Measurements from ENCODE around the gene TMC3. TPM values are rescaled to one million over a fixed set of nuclear protein-coding genes. Genes with fewer than 3 reads are reported as not detected.

Gene TMC3
- total and polyA plus RNA-seq, 4 donors, result 0.02 to 0.13 TPM; not detected in 2

DNA sequence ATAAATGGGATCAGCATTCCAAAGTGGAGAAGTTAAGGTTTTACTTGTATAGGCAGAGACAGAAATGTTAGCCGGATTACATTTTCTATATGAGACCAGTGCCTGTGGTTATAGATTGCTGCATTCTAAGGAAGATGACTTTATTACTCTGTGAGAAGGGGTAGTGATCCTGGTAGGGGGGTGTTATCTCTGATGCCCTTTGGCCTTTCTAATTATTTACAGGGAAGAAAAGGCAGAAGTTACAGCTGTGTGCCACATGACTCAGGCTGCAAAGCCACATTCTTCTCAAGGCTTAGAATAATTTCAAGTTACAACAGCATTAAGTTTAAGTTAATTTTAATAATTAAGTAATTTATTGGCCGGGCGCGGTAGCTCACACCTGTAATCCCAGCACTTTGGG is 2.2 kb upstream of the TMC3 start:
- Histone ChIP-seq H3K27me3 (ENCODE audit: control insufficient read depth in 4 of 4, insufficient read depth in 4 of 4, low read length in 3 of 4) (no peaks in the 10 kb centered on the region), H3K36me3 (ENCODE audit: control insufficient read depth in 4 of 4, insufficient read depth in 3 of 4, low read depth in 1 of 4, low read length in 3 of 4) (peaks cover 0 to 6% (median 3%) of the 10 kb centered on the region in 4 donors), H3K4me1 (ENCODE audit: control insufficient read depth in 4 of 4, insufficient read depth in 4 of 4, low read length in 3 of 4) (peaks cover 0 to 4% (median 0%) of the 10 kb centered on the region in 4 donors), H3K9ac (ENCODE audit: low read depth in 1 of 2, low read length in 2 of 2) (no peak overlapping the region), H3K4me3 (ENCODE audit: low read depth in 1 of 3, low read length in 3 of 3) (no peak overlapping the region), H3K9me3 (ENCODE audit: control insufficient read depth in 4 of 4, low read length in 3 of 4) (no peaks in the 10 kb centered on the region), H3K27ac (ENCODE audit: low read depth in 1 of 2, low read length in 2 of 2) (no peak overlapping the region)
- 95% methylated on average over 4 of the region's 4 CpGs for WGBS
- TF ChIP-seq GABPA (IDR thresholded peaks at IDR 0.05 in 1 of 2, conservative IDR thresholded peaks at IDR 0.05 in 1 of 2) (no peak), RAD21 (IDR thresholded peaks at IDR 0.05) (no peak), RXRA (IDR thresholded peaks at IDR 0.05) (no peak), NR2F2 (IDR thresholded peaks at IDR 0.05) (no peak), FOXA1 (IDR thresholded peaks at IDR 0.05) (no peak), JUND (IDR thresholded peaks at IDR 0.05) (no peak), ZBTB33 (IDR thresholded peaks at IDR 0.05) (no peak), EGR1 (IDR thresholded peaks at IDR 0.05; ENCODE audit: low read depth in 2 of 2) (no peak), CTCF (IDR thresholded peaks at IDR 0.05; ENCODE audit: low read depth, low read length, missing input control) (no peak), SP1 (IDR thresholded peaks at IDR 0.05) (no peak), FOXA2 (IDR thresholded peaks at IDR 0.05) (no peak), HNF4A (conservative IDR thresholded peaks at IDR 0.05) (no peak), TAF1 (conservative IDR thresholded peaks at IDR 0.05) (no peak), ATF3 (IDR thresholded peaks at IDR 0.05) (no peak), HNF4G (IDR thresholded peaks at IDR 0.05) (no peak), YY1 (IDR thresholded peaks at IDR 0.05) (no peak)
- TF ChIP-seq, protein P1, sequence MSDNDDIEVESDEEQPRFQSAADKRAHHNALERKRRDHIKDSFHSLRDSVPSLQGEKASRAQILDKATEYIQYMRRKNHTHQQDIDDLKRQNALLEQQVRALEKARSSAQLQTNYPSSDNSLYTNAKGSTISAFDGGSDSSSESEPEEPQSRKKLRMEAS (IDR thresholded peaks at IDR 0.05), result no peak
- TF ChIP-seq, protein P2, sequence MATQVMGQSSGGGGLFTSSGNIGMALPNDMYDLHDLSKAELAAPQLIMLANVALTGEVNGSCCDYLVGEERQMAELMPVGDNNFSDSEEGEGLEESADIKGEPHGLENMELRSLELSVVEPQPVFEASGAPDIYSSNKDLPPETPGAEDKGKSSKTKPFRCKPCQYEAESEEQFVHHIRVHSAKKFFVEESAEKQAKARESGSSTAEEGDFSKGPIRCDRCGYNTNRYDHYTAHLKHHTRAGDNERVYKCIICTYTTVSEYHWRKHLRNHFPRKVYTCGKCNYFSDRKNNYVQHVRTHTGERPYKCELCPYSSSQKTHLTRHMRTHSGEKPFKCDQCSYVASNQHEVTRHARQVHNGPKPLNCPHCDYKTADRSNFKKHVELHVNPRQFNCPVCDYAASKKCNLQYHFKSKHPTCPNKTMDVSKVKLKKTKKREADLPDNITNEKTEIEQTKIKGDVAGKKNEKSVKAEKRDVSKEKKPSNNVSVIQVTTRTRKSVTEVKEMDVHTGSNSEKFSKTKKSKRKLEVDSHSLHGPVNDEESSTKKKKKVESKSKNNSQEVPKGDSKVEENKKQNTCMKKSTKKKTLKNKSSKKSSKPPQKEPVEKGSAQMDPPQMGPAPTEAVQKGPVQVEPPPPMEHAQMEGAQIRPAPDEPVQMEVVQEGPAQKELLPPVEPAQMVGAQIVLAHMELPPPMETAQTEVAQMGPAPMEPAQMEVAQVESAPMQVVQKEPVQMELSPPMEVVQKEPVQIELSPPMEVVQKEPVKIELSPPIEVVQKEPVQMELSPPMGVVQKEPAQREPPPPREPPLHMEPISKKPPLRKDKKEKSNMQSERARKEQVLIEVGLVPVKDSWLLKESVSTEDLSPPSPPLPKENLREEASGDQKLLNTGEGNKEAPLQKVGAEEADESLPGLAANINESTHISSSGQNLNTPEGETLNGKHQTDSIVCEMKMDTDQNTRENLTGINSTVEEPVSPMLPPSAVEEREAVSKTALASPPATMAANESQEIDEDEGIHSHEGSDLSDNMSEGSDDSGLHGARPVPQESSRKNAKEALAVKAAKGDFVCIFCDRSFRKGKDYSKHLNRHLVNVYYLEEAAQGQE (IDR thresholded peaks at IDR 0.05), result no peak
- DNase-seq (ENCODE audit: low spot score), result no peak
